ENCODE data around the gene IQCN. TPM values are rescaled to one million over a fixed set of nuclear protein-coding genes. Genes with fewer than 3 reads are reported as not detected.

IQCN gene
- total RNA-seq, 1 donor from 2014 or later = 1.1 TPM

- DNase-seq (ENCODE audit: low read depth) = no peak
These were observed 7.2 kb downstream of the IQCN start for GRCh38 chr19:18266771-18267686.

- no peak for DNase-seq (ENCODE audit: low read depth)
These were observed 8.7 kb downstream of the IQCN start for GRCh38 chr19:18265582-18265981.

GRCh38 chr19:18264971-18265540 is 9.2 kb downstream of the IQCN start:
- no peak for DNase-seq (ENCODE audit: low read depth)

- DNase-seq (ENCODE audit: low read depth) = no peak
These were observed 10.0 kb downstream of the IQCN start for GRCh38 chr19:18264137-18264854.

GRCh38 chr19:18263324-18264136 is 10.7 kb downstream of the IQCN start:
- DNase-seq (ENCODE audit: low read depth) = no peak

- no peak for DNase-seq (ENCODE audit: low read depth)
These were observed 11.3 kb downstream of the IQCN start for GRCh38 chr19:18262917-18263316.

- no peak for DNase-seq (ENCODE audit: low read depth)
These were observed 12.1 kb downstream of the IQCN start for GRCh38 chr19:18262144-18262543.

- no peak for DNase-seq (ENCODE audit: low read depth)
These were observed 12.8 kb downstream of the IQCN start for GRCh38 chr19:18261474-18261873.

- peak; percentile 16 for DNase-seq (ENCODE audit: low read depth)
These were observed 14.4 kb downstream of the IQCN start for GRCh38 chr19:18259893-18260292.

- no peak for DNase-seq (ENCODE audit: low read depth)
These were observed 16.5 kb downstream of the IQCN start for GRCh38 chr19:18257503-18258470.

GRCh38 chr19:18254546-18255503 is 19.4 kb downstream of the IQCN start:
- no peak for DNase-seq (ENCODE audit: low read depth)

GRCh38 chr19:18253716-18254115 is 20.5 kb downstream of the IQCN start:
- DNase-seq (ENCODE audit: low read depth) = no peak

- DNase-seq (ENCODE audit: low read depth) = no peak
These were observed 21.1 kb downstream of the IQCN start for GRCh38 chr19:18253130-18253529.

- DNase-seq (ENCODE audit: low read depth) = no peak
These were observed 21.9 kb downstream of the IQCN start for GRCh38 chr19:18252370-18252717.

- peak; percentile 70 for DNase-seq (ENCODE audit: low read depth)
These were observed 22.5 kb downstream of the IQCN start for GRCh38 chr19:18251587-18252369.

GRCh38 chr19:18249834-18250233 is 24.4 kb downstream of the IQCN start:
- no peak for DNase-seq (ENCODE audit: low read depth)

GRCh38 chr19:18245297-18245696 is 29.0 kb downstream of the IQCN start:
- no peak for DNase-seq (ENCODE audit: low read depth)

GRCh38 chr19:18239303-18239702 is 34.9 kb downstream of the IQCN start:
- no peak for DNase-seq (ENCODE audit: low read depth)
